SK-N-SH (cell line): ENCODE results near the gene PAPPA2. TPM values are rescaled to one million over a fixed set of nuclear protein-coding genes. Genes with fewer than 3 reads are reported as not detected.

ENCODE experiments used
- CTCF ChIA-PET: fragments of 300-600, 350-600 bp; formaldehyde crosslinking; extraction: SDS; loops from one replicate; lab custom pipeline; 2021; lab: Yijun Ruan, JAX
- POLR2A ChIA-PET: fragments of 350-600 bp; sonication (Branson Sonifier 250); formaldehyde crosslinking; extraction: SDS; loops from one replicate; lab custom pipeline; 2020; ENCODE audit warnings: antibody characterized with exemption, inconsistent platforms; lab: Yijun Ruan, JAX
- DNase-seq: peaks from one replicate; pipeline ENCODE4 v3.0.0; 2012
- H2AFZ ChIP-seq: fragments of 200-600 bp; sonication (generic); 2 replicates; pipeline ENCODE4 v1.8.1; 2016; ENCODE audit warnings: antibody characterized with exemption, mild to moderate bottlenecking, low read depth
- H3F3A ChIP-seq: fragments of 200-600 bp; sonication (generic); replicated peaks from 2 replicates; pipeline ENCODE3; 2016; ENCODE audit warnings: antibody characterized with exemption, mild to moderate bottlenecking; ENCODE audit not compliant: insufficient read depth
- H3K27ac ChIP-seq, 2 experiments: fragments of 200-500 bp in 1 of 2; fragments of 200-600 bp in 1 of 2; sonication (Bioruptor generic) in 1 of 2; sonication (generic), shearing (Covaris generic) in 1 of 2; 2 replicates each; pipeline versions ENCODE4 v1.5.1 to v1.6.1; 2014 to 2016; ENCODE audit warnings: low read depth in 2 of 2, inconsistent platforms in 1 of 2, low read length in 1 of 2, mild to moderate bottlenecking in 1 of 2, mixed read lengths in 1 of 2
- H3K27me3 ChIP-seq: fragments of 200-600 bp; sonication (generic), shearing (Covaris generic); 2 replicates; pipeline ENCODE4 v1.6.1; 2016; ENCODE audit warnings: mixed run types; ENCODE audit not compliant: insufficient read depth
- H3K36me3 ChIP-seq, 2 experiments: fragments of 200-500 bp in 1 of 2; fragments of 200-600 bp in 1 of 2; sonication (Bioruptor generic) in 1 of 2; sonication (generic) in 1 of 2; replicated peaks in 1 of 2; 2 replicates each; pipeline versions ENCODE3 to v1.5.1; 2014 to 2016; ENCODE audit warnings: low read length in 1 of 2, mild to moderate bottlenecking in 1 of 2; ENCODE audit not compliant: insufficient read depth in 2 of 2, control insufficient read depth in 1 of 2
- H3K4me1 ChIP-seq, 2 experiments: fragments of 200-500 bp in 1 of 2; fragments of 200-600 bp in 1 of 2; sonication (Bioruptor generic) in 1 of 2; sonication (generic), shearing (Covaris generic) in 1 of 2; 2 replicates each; pipeline versions ENCODE4 v1.5.1 to v1.6.1; 2014 to 2016; ENCODE audit warnings: low read depth in 1 of 2, low read length in 1 of 2, mixed run types in 1 of 2; ENCODE audit not compliant: insufficient read depth in 2 of 2, control insufficient read depth in 1 of 2
- H3K4me2 ChIP-seq: fragments of 200-600 bp; sonication (generic), shearing (Covaris generic); 2 replicates; pipeline ENCODE4 v1.6.1; 2017; ENCODE audit warnings: mixed run types
- H3K4me3 ChIP-seq, 2 experiments: fragments of 200-500 bp in 1 of 2; fragments of 200-600 bp in 1 of 2; sonication (Bioruptor generic) in 1 of 2; sonication (generic), shearing (Covaris generic) in 1 of 2; 2 replicates each; pipeline versions ENCODE4 v1.5.1 to v1.8.1; 2014 to 2016; ENCODE audit warnings: low read depth in 2 of 2, inconsistent platforms in 1 of 2, low read length in 1 of 2, mild to moderate bottlenecking in 1 of 2, mixed read lengths in 1 of 2, moderate library complexity in 1 of 2
- H3K79me2 ChIP-seq: fragments of 200-600 bp; sonication (generic); 2 replicates; pipeline ENCODE4 v1.8.1; 2017; ENCODE audit warnings: mild to moderate bottlenecking; ENCODE audit not compliant: insufficient read depth
- H3K9ac ChIP-seq: fragments of 200-600 bp; sonication (generic); 2 replicates; pipeline ENCODE4 v1.6.1; 2017; ENCODE audit warnings: mixed run types
- H3K9me2 ChIP-seq: fragments of 200-600 bp; sonication (generic); 2 replicates; pipeline ENCODE4 v1.6.1; 2017; ENCODE audit warnings: mixed run types
- H3K9me3 ChIP-seq: fragments of 200-600 bp; sonication (generic); 2 replicates; pipeline ENCODE4 v1.6.1; 2017; ENCODE audit warnings: mixed run types, mild to moderate bottlenecking, moderate library complexity
- H4K20me1 ChIP-seq: fragments of 200-600 bp; sonication (generic); 2 replicates; pipeline ENCODE4 v1.6.1; 2017; ENCODE audit warnings: mild to moderate bottlenecking, mixed run types; ENCODE audit not compliant: insufficient read depth
- CHD2 ChIP-seq: fragments of 150-350 bp; IDR thresholded peaks from 2 replicates; pipeline ENCODE4 v1.6.1; 2018; ENCODE audit warnings: low read length; ENCODE audit not compliant: partially characterized antibody
- EZH2phosphoT487 ChIP-seq: fragments of 200-600 bp; sonication (generic); IDR thresholded peaks from 2 replicates; pipeline ENCODE4 v1.6.1; 2017; ENCODE audit warnings: low read depth, mixed run types, mild to moderate bottlenecking, antibody characterized with exemption, moderate library complexity, borderline replicate concordance
- FOXJ3 ChIP-seq: sonication (generic); formaldehyde crosslinking; IDR thresholded peaks from 2 replicates; pipeline ENCODE4 v1.5.1; 2020; ENCODE audit warnings: mild to moderate bottlenecking, missing genetic modification reagents
- GABPA ChIP-seq: IDR thresholded peaks from 2 replicates; pipeline ENCODE4 v1.4.0; 2012; ENCODE audit warnings: low read depth, mild to moderate bottlenecking
- JUND ChIP-seq: IDR thresholded peaks from 2 replicates; pipeline ENCODE4 v1.4.0; 2012
- MEF2A ChIP-seq: IDR thresholded peaks from 2 replicates; pipeline ENCODE4 v1.4.0; 2012; ENCODE audit warnings: low read depth, borderline replicate concordance
- MXI1 ChIP-seq: IDR thresholded peaks from 2 replicates; pipeline ENCODE4 v1.6.1; 2012; ENCODE audit warnings: mild to moderate bottlenecking, low read depth, low read length, improper control_type of control experiment
- RAD21 ChIP-seq: IDR thresholded peaks from 2 replicates; pipeline ENCODE4 v1.6.1; 2012; ENCODE audit warnings: mild to moderate bottlenecking, low read length
- RFX5 ChIP-seq: IDR thresholded peaks from 2 replicates; pipeline ENCODE4 v1.6.1; 2012; ENCODE audit warnings: mild to moderate bottlenecking, improper control_type of control experiment, low read length
- RXRA ChIP-seq: IDR thresholded peaks from 2 replicates; pipeline ENCODE4 v1.4.0; 2012; ENCODE audit warnings: low read depth, mild to moderate bottlenecking, borderline replicate concordance
- SIN3A ChIP-seq: IDR thresholded peaks from 2 replicates; pipeline ENCODE4 v1.6.1; 2012; ENCODE audit warnings: low read depth, mild to moderate bottlenecking, low read length, moderate library complexity, borderline replicate concordance
- SMC3 ChIP-seq: IDR thresholded peaks from 2 replicates; pipeline ENCODE4 v1.6.1; 2012; ENCODE audit warnings: low read depth, low read length, improper control_type of control experiment
- TEAD4 ChIP-seq: IDR thresholded peaks from 2 replicates; pipeline ENCODE4 v1.4.0; 2012; ENCODE audit warnings: mild to moderate bottlenecking, borderline replicate concordance; ENCODE audit not compliant: insufficient read depth
- WGBS: methylation state at CpG from one replicate; pipeline ENCODE4 v1.1.6; 2017; ENCODE audit warnings: low lambda C conversion rate; 5-methylcytosine and 5-hydroxymethylcytosine counted together
- polyA plus RNA-seq, 3 experiments: library from polyadenylated mRNA; depleted of rRNA; stranded (reverse); fragments of >200 nt; gene quantifications; 2 replicates each; pipeline ENCODE4 v1.2.3, GENCODE V29; 2012
- TF ChIP-seq, protein P1 (sequence below): fragments of 200-600 bp; sonication (generic); IDR thresholded peaks from 2 replicates; pipeline ENCODE4 v1.6.1; 2017; ENCODE audit warnings: antibody characterized with exemption, mild to moderate bottlenecking, moderate library complexity
- TF ChIP-seq, protein P2 (sequence below): fragments of 150-350 bp; IDR thresholded peaks from 2 replicates; pipeline ENCODE4 v1.6.1; 2016; ENCODE audit warnings: mild to moderate bottlenecking, low read depth, low read length

Gene PAPPA2
- polyA plus RNA-seq, 1 of the 3 experiments (the other 2 are of a cell fraction): 0.02 TPM

DNA sequence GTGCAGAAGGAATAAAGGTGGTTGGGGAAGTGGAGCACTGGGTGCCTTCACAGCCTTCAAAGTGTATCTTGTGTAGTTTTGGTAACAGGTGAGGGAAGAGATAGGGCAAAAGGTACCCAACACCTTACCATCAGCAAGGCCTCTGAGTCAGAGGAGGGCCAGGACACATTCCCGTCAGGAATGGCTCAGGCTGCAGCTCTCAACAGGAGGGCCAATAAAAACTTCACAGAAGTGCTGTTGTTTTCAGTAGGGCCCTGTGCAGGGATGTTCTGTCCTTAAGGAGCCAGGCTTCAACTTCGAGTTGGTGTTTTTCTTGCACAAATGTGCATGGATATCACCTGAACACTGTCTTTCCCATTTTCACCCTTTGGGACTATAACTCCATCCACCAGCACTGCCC is 368.2 kb downstream of the PAPPA2 start:
- 3% methylated on average over 2 of the region's 2 CpGs for WGBS
- Histone ChIP-seq H3F3A (no peaks in the 10 kb centered on the region), H3K4me1 (peaks cover 0 to 3% of the 10 kb centered on the region in 2 experiments; a peak in 2 of 4 replicates), H3K4me3 (no peak overlapping the region), H4K20me1 (no peaks in the 10 kb centered on the region), H3K9me2 (no peaks in the 10 kb centered on the region), H3K27me3 (no peaks in the 10 kb centered on the region), H3K36me3 (no peaks in the 10 kb centered on the region), H3K9me3 (no peaks in the 10 kb centered on the region), H3K79me2 (no peaks in the 10 kb centered on the region), H3K27ac (no peak overlapping the region), H3K9ac (no peak overlapping the region), H3K4me2 (no peak overlapping the region), H2AFZ (no peak overlapping the region)
- DNase-seq: no peak
- POLR2A ChIA-PET: no interaction called here
- CTCF ChIA-PET: no interaction called here
- no peak for TF ChIP-seq JUND
- no peak for TF ChIP-seq SIN3A
- TF ChIP-seq, protein P1, sequence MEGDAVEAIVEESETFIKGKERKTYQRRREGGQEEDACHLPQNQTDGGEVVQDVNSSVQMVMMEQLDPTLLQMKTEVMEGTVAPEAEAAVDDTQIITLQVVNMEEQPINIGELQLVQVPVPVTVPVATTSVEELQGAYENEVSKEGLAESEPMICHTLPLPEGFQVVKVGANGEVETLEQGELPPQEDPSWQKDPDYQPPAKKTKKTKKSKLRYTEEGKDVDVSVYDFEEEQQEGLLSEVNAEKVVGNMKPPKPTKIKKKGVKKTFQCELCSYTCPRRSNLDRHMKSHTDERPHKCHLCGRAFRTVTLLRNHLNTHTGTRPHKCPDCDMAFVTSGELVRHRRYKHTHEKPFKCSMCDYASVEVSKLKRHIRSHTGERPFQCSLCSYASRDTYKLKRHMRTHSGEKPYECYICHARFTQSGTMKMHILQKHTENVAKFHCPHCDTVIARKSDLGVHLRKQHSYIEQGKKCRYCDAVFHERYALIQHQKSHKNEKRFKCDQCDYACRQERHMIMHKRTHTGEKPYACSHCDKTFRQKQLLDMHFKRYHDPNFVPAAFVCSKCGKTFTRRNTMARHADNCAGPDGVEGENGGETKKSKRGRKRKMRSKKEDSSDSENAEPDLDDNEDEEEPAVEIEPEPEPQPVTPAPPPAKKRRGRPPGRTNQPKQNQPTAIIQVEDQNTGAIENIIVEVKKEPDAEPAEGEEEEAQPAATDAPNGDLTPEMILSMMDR: no peak
- no peak for TF ChIP-seq GABPA
- no peak for TF ChIP-seq RFX5
- no peak for TF ChIP-seq RAD21
- TF ChIP-seq, protein P2, sequence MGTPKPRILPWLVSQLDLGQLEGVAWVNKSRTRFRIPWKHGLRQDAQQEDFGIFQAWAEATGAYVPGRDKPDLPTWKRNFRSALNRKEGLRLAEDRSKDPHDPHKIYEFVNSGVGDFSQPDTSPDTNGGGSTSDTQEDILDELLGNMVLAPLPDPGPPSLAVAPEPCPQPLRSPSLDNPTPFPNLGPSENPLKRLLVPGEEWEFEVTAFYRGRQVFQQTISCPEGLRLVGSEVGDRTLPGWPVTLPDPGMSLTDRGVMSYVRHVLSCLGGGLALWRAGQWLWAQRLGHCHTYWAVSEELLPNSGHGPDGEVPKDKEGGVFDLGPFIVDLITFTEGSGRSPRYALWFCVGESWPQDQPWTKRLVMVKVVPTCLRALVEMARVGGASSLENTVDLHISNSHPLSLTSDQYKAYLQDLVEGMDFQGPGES: no peak
- no peak for TF ChIP-seq TEAD4

DNA sequence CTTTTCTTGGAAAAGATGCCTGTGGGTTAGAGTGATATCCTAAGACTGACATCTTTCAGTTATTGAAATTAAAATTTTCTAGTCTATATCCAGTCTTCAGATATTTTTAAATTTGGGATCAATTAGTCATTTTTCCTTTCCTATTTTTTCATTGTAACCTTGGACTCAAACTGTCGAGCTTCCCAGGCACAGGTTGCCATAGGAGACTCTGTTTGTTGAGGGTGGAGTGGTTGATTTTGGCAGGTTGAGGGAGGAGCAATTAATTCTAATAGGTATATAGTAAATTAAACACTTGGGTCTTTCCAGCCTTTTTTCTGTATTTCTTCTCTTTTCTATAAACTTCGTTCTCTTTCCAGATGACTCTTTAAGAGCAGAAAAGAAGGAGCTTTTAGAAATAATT is 374.7 kb downstream of the PAPPA2 start:
- no peaks in the 10 kb centered on the region for H3K36me3 ChIP-seq
- no peaks in the 10 kb centered on the region; a peak in 2 of 4 replicates for H3K4me1 ChIP-seq
- H3K79me2 ChIP-seq: no peaks in the 10 kb centered on the region
- CTCF ChIA-PET: interaction anchor here (14.4 kb wide), 1 partner anchor 279 kb away, joined by 147 read pairs; no protein-coding TSS in a partner anchor
- H3K27me3 ChIP-seq: no peaks in the 10 kb centered on the region
- no peaks in the 10 kb centered on the region for H4K20me1 ChIP-seq
- no peaks in the 10 kb centered on the region for H3F3A ChIP-seq
- DNase-seq: no peak
- no peak overlapping the region for H3K4me3 ChIP-seq
- H3K27ac ChIP-seq: no peak overlapping the region
- no peak overlapping the region for H3K4me2 ChIP-seq
- no peaks in the 10 kb centered on the region for H3K9me3 ChIP-seq
- no peak overlapping the region for H2AFZ ChIP-seq
- POLR2A ChIA-PET: no interaction called here
- no peak overlapping the region for H3K9ac ChIP-seq
- H3K9me2 ChIP-seq: no peaks in the 10 kb centered on the region
- WGBS: 19% methylated on average over 2 of the region's 2 CpGs
- TF ChIP-seq EZH2phosphoT487: no peak
- TF ChIP-seq, protein P1: no peak
- no peak for TF ChIP-seq CHD2
- TF ChIP-seq SMC3: no peak
- no peak for TF ChIP-seq MXI1
- no peak for TF ChIP-seq FOXJ3 (CRISPR knock-in tag)
- no peak for TF ChIP-seq TEAD4
- TF ChIP-seq GABPA: no peak
- TF ChIP-seq MEF2A: no peak
- TF ChIP-seq, protein P2: no peak
- TF ChIP-seq RXRA: no peak
- no peak for TF ChIP-seq SIN3A
